T-cell (primary cell): ENCODE data around the gene NEDD4. TPM values are rescaled to one million over a fixed set of nuclear protein-coding genes. Genes with fewer than 3 reads are reported as not detected.

ENCODE experiments used
- ATAC-seq, 4 experiments: fragments of 200-7000 bp in 3 of 4; fragments of 150-1000 bp in 1 of 4; cut with Tn5 transposase; replicated peaks in 1 of 4; 1 replicate in 3 of 4; 2 replicates in 1 of 4; pipeline ENCODE4 v1.10.0; 2021; ENCODE audit warnings: moderate library complexity in 3 of 4, mild to moderate bottlenecking in 2 of 4, moderate number of reproducible peaks in 1 of 4
- CTCF ChIA-PET, 2 donors: fragments of 300-600 bp; sonication (Branson Sonifier 250); formaldehyde crosslinking; loops; one replicate each; lab custom pipeline; 2022; ENCODE audit warnings: antibody characterized with exemption in 2 of 2; lab: Charles Lee
- POLR2A ChIA-PET, 2 donors: fragments of 300-600 bp; sonication (Branson Sonifier 250); formaldehyde crosslinking; loops; one replicate each; lab custom pipeline; 2022; ENCODE audit warnings: antibody characterized with exemption in 2 of 2; lab: Charles Lee
- DNase-seq, 35 experiments: peaks; one replicate each; pipeline versions ENCODE4 v3.0.0 to v3.0.0-alpha.2; 2013 to 2023
- H3K27ac ChIP-seq: one replicate; pipeline ENCODE4 v1.5.1; 2013; ENCODE audit warnings: low read length
- H3K27me3 ChIP-seq, 2 experiments: replicated peaks in 1 of 2; 1 replicate in 1 of 2; 2 replicates in 1 of 2; pipeline versions ENCODE4 v1.6.1 to v1.7.0; 2013; ENCODE audit warnings: low read length in 1 of 2, mixed read lengths in 1 of 2; ENCODE audit not compliant: control insufficient read depth in 2 of 2, insufficient read depth in 2 of 2; ENCODE audit errors: extremely low read depth in 1 of 2
- H3K36me3 ChIP-seq, 2 donors: 1 replicate in 1 of 2; 2 replicates in 1 of 2; pipeline versions ENCODE4 v1.6.1 to v1.7.0; 2013; ENCODE audit warnings: low read length in 1 of 2; ENCODE audit not compliant: control insufficient read depth in 2 of 2, insufficient read depth in 1 of 2; ENCODE audit errors: extremely low read depth in 1 of 2
- H3K4me1 ChIP-seq, 2 experiments: 1 replicate in 1 of 2; 2 replicates in 1 of 2; pipeline versions ENCODE4 v1.6.1 to v1.7.0; 2013; ENCODE audit warnings: low read length in 2 of 2, mixed read lengths in 1 of 2; ENCODE audit not compliant: insufficient read depth in 2 of 2, control insufficient read depth in 1 of 2; ENCODE audit errors: extremely low read depth in 1 of 2
- H3K4me3 ChIP-seq, 2 donors: 1 replicate in 1 of 2; 2 replicates in 1 of 2; pipeline versions ENCODE4 v1.5.1 to v1.7.0; 2013; ENCODE audit warnings: mild to moderate bottlenecking in 2 of 2, low read length in 1 of 2, moderate library complexity in 1 of 2; ENCODE audit not compliant: control insufficient read depth in 1 of 2; ENCODE audit errors: extremely low read depth in 1 of 2
- H3K9me3 ChIP-seq: 2 replicates; pipeline ENCODE4 v1.7.0; 2013
- H3K27ac Mint-ChIP-seq, 2 donors: one replicate each; pipeline ENCODE4 v1.8.0; 2020 to 2021; ENCODE audit warnings: mild to moderate bottlenecking in 2 of 2, mixed read lengths in 2 of 2
- H3K27me3 Mint-ChIP-seq, 2 donors: one replicate each; pipeline ENCODE4 v1.8.0; 2021 to 2022; ENCODE audit warnings: mixed read lengths in 2 of 2
- H3K36me3 Mint-ChIP-seq: one replicate; pipeline ENCODE4 v1.8.0; 2021; ENCODE audit warnings: mixed read lengths
- H3K4me1 Mint-ChIP-seq, 3 donors: one replicate each; pipeline ENCODE4 v1.8.0; 2020 to 2022; ENCODE audit warnings: mixed read lengths in 3 of 3, mild to moderate bottlenecking in 1 of 3
- H3K4me3 Mint-ChIP-seq, 3 donors: one replicate each; pipeline ENCODE4 v1.8.0; 2020 to 2022; ENCODE audit warnings: mild to moderate bottlenecking in 3 of 3, mixed read lengths in 3 of 3, moderate library complexity in 3 of 3
- H3K9me3 Mint-ChIP-seq, 3 donors: one replicate each; pipeline ENCODE4 v1.8.0; 2020 to 2022; ENCODE audit warnings: mixed read lengths in 3 of 3
- WGBS: methylation state at CpG from one replicate; pipeline ENCODE4 v1.1.5; 2013; ENCODE audit warnings: missing lambda C conversion rate; ENCODE audit not compliant: insufficient coverage; 5-methylcytosine and 5-hydroxymethylcytosine counted together
- total RNA-seq, 35 experiments: library from RNA in 6 of 35; stranded (reverse) in 6 of 35; fragments of 120-200 nt in 1 of 35; gene quantifications; one replicate each; pipeline versions ENCODE4 v1.2.1 to v1.2.4 and lab custom pipeline; 2013 to 2026

NEDD4 gene
- total RNA-seq, 5 donors from 2014 or later (not counting 1 experiment from before 2014, with no cell fraction given) = 2.2 to 8.6 (median 5.1) TPM

DNA sequence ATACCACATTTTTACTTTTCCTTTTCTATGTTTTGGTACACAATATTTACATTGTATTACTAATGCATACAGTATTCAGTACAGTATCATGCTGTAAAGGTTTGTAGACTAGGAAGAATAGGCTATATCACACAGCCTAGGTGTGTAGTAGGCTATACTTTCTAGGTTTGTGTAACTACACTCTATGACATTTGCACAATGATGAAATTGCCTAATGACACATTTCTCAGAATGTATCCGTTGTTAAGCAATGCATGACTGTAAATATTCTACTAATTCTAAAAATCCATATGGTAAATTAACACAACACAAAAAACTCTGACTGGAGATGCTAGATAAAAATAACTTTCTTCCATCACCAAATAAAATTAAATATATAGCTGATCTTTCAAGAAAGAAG lies 16.2 kb downstream of the NEDD4 start:
- Mint-ChIP-seq H3K27ac (no peak overlapping the region), H3K36me3 (no peaks in the 10 kb centered on the region), H3K4me1 (peaks cover 0 to 6% (median 0%) of the 10 kb centered on the region in 3 donors), H3K9me3 (peaks cover 0 to 6% (median 0%) of the 10 kb centered on the region in 3 donors), H3K4me3 (no peak overlapping the region), H3K27me3 (no peaks in the 10 kb centered on the region)
- H3K9me3 ChIP-seq = peaks cover 3% of the 10 kb centered on the region
- no peak for DNase-seq
- ChIA-PET CTCF (no interaction called here), POLR2A (interaction anchor here in 1 of 2 donors (0.7 kb wide), 1 partner anchor 146 kb away, joined by 3 read pairs; no protein-coding TSS in a partner anchor)
- no peaks in the 10 kb centered on the region for H3K36me3 ChIP-seq
- H3K27ac ChIP-seq = no peak overlapping the region
- no peak for ATAC-seq
- no peaks in the 10 kb centered on the region for H3K27me3 ChIP-seq
- H3K4me1 ChIP-seq = no peaks in the 10 kb centered on the region
- no peak overlapping the region for H3K4me3 ChIP-seq
- no CpG with 5 or more reads among the region's 1 CpG for WGBS

DNA sequence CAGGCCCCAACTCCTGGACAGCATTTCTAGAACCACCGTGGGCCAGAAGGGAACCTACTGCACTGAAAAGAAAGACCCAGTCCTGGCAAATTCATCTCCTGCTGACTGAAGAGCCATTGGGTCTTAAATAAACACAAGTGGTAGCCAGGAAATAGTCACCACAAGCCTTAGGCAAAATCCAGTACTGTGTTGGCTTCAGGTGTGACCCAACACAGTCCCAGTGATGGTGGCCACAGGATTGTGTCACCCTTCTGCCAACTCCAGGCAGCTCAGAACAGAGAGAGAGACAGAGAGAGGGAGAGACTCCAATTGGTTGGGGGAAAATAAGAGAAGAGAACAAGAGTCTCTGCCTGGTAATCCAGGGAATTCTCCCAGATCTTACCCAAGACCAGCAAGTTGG lies 23.1 kb downstream of the NEDD4 start:
- Mint-ChIP-seq H3K4me3 (no peak overlapping the region), H3K27me3 (no peaks in the 10 kb centered on the region), H3K27ac (no peak overlapping the region), H3K36me3 (no peaks in the 10 kb centered on the region), H3K4me1 (peaks cover 0 to 6% (median 0%) of the 10 kb centered on the region in 3 donors), H3K9me3 (peaks cover 3 to 6% (median 3%) of the 10 kb centered on the region in 3 donors)
- 100% methylated on average over 1 of the region's 1 CpG for WGBS
- Histone ChIP-seq H3K27me3 (no peaks in the 10 kb centered on the region), H3K4me1 (no peaks in the 10 kb centered on the region), H3K36me3 (no peaks in the 10 kb centered on the region), H3K27ac (no peak overlapping the region), H3K9me3 (no peaks in the 10 kb centered on the region), H3K4me3 (no peak overlapping the region)
- ChIA-PET CTCF (no interaction called here), POLR2A (interaction anchor here in 1 of 2 donors (0.6 kb wide), 1 partner anchor 654 kb away, joined by 4 read pairs; no protein-coding TSS in a partner anchor)
- ATAC-seq (no peak), DNase-seq (no peak)

DNA sequence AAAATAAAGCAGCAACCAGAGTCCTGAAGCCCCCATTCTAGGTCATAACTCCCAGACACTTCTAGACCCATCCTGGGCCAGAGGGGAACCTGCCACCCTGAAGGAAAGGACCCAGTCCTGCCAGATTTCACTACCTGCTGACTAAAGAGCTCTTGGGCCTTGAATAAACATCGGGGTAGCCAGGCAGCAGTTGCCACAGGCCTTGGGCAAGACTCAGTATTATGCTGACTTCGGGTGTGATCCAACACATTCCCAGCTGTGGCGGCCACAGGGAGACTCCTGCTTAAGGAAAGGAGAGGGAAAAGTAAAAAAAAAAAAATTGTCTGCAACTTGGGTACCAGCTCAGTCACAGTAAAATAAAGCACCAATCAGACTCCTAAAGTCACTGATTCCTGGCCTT lies 23.8 kb downstream of the NEDD4 start:
- Mint-ChIP-seq H3K4me1 (peaks cover 0 to 6% (median 0%) of the 10 kb centered on the region in 3 donors), H3K4me3 (no peak overlapping the region), H3K9me3 (peaks cover 3 to 6% (median 3%) of the 10 kb centered on the region in 3 donors), H3K27me3 (no peaks in the 10 kb centered on the region), H3K27ac (no peak overlapping the region), H3K36me3 (peaks cover 4% of the 10 kb centered on the region)
- Histone ChIP-seq H3K9me3 (no peaks in the 10 kb centered on the region), H3K4me1 (no peaks in the 10 kb centered on the region), H3K4me3 (no peak overlapping the region), H3K36me3 (no peaks in the 10 kb centered on the region), H3K27me3 (no peaks in the 10 kb centered on the region), H3K27ac (no peak overlapping the region)
- ChIA-PET CTCF (no interaction called here), POLR2A (interaction anchor here in 1 of 2 donors (0.6 kb wide), 1 partner anchor 653 kb away, joined by 4 read pairs; no protein-coding TSS in a partner anchor)
- no CpG with 5 or more reads among the region's 3 CpGs for WGBS
- ATAC-seq = no peak
- DNase-seq = no peak

DNA sequence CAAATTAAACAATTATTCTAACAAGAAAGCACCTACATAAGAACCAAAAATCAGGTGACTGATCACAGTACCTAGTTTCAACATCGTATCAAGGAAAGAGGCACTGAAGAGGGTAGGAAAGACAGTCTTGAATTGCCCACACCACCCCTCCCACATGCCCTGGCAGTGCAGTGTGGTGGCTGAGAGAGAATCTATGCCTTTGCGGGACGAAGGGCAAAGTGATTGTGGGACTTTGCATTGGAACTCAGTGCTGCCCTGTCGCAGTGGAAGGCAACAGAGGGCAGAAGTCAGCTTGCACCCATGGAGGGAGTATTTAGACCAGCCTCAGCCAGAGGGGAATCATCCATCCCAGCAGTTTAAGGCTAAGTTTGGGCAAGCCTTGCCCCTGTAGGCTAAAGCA lies 24.5 kb downstream of the NEDD4 start:
- Histone ChIP-seq H3K27ac (no peak overlapping the region), H3K36me3 (no peaks in the 10 kb centered on the region), H3K9me3 (no peaks in the 10 kb centered on the region), H3K27me3 (no peaks in the 10 kb centered on the region), H3K4me3 (no peak overlapping the region), H3K4me1 (no peaks in the 10 kb centered on the region)
- 100% methylated on average over 1 of the region's 4 CpGs for WGBS
- Mint-ChIP-seq H3K27me3 (no peaks in the 10 kb centered on the region), H3K4me3 (no peak overlapping the region), H3K27ac (no peak overlapping the region), H3K9me3 (peaks cover 3 to 5% (median 3%) of the 10 kb centered on the region in 3 donors), H3K4me1 (peaks cover 0 to 6% (median 0%) of the 10 kb centered on the region in 3 donors), H3K36me3 (peaks cover 4% of the 10 kb centered on the region)
- ATAC-seq = no peak
- ChIA-PET CTCF (no interaction called here), POLR2A (no interaction called here)
- DNase-seq = no peak

DNA sequence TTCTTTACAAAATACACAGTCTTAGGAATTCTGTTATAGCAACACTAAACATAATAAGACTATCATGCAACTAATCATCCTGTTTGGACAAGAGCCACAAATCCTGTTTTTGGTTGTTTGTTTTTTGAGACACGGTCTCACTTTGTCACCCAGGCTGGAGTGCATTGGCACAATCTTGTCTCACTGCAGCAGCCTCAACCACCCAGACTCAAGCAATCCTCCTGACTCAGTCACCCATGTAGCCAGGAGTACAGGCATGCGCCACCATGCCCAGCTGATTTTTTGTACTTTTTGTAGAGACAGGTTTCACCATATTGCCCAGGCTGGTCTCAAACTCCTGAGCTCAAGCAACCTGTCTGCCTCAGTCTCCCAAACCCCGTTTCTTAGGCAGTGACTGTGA lies 28.3 kb downstream of the NEDD4 start:
- Histone ChIP-seq H3K27ac (no peak overlapping the region), H3K36me3 (no peaks in the 10 kb centered on the region), H3K9me3 (no peaks in the 10 kb centered on the region), H3K4me1 (no peaks in the 10 kb centered on the region), H3K4me3 (no peak overlapping the region), H3K27me3 (no peaks in the 10 kb centered on the region)
- Mint-ChIP-seq H3K4me3 (no peak overlapping the region), H3K4me1 (no peaks in the 10 kb centered on the region), H3K27ac (no peak overlapping the region), H3K9me3 (no peaks in the 10 kb centered on the region), H3K36me3 (peaks cover 4% of the 10 kb centered on the region), H3K27me3 (no peaks in the 10 kb centered on the region)
- ATAC-seq (no peak), DNase-seq (no peak)
- ChIA-PET POLR2A (no interaction called here), CTCF (no interaction called here)
- WGBS = 69% methylated on average over 2 of the region's 3 CpGs

DNA sequence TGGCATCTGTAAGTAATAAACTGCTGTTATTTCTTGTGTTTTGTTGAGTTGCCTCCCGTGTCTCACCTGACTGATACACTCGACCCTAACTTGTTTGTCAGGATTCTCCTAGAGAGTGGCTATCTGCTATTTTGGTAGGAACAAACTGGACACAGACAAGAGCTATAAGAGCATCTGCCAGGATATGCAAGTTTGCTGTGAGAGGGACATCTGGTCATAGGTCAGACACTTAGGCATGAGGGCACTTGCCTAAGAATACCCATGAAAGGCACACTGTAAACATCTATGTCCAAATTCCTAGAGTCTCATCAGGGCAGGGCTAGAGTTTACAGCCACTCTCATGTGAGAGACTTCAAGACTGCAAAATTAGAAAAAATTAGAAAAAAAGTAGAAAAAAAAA lies 32.5 kb downstream of the NEDD4 start:
- Histone ChIP-seq H3K4me1 (no peaks in the 10 kb centered on the region), H3K27ac (no peak overlapping the region), H3K36me3 (no peaks in the 10 kb centered on the region), H3K9me3 (no peaks in the 10 kb centered on the region), H3K27me3 (no peaks in the 10 kb centered on the region), H3K4me3 (no peak overlapping the region)
- Mint-ChIP-seq H3K36me3 (peaks cover 4% of the 10 kb centered on the region), H3K27ac (no peak overlapping the region), H3K4me1 (no peaks in the 10 kb centered on the region), H3K4me3 (no peak overlapping the region), H3K27me3 (no peaks in the 10 kb centered on the region), H3K9me3 (no peaks in the 10 kb centered on the region)
- WGBS = no CpG with 5 or more reads among the region's 2 CpGs
- no peak for DNase-seq
- ChIA-PET CTCF (no interaction called here), POLR2A (no interaction called here)
- ATAC-seq = no peak
